Muscle of arm (tissue), 12 donors: ENCODE measurements around the gene ANO10. TPM values are rescaled to one million over a fixed set of nuclear protein-coding genes. Genes with fewer than 3 reads are reported as not detected.
"Not testable (repeated sequence)": the region's sequence is repeated elsewhere in the genome, so short reads cannot be mapped to it uniquely, and the experiment has no call there.

ENCODE experiments used
- DNase-seq: peaks from one replicate; pipeline ENCODE4 v3.0.0-alpha.2; 2013
- polyA plus RNA-seq, 12 donors: library from polyadenylated mRNA; unstranded; fragments of 120-200 nt; gene quantifications; one replicate each; pipeline ENCODE4 v1.2.1, GENCODE V29; 2013; ENCODE audit not compliant: insufficient read length in 12 of 12

The ANO10 gene
- polyA plus RNA-seq, 12 donors: 15.1 to 30.8 (median 22.2) TPM; not detected in 1

- peak; percentile 46 for DNase-seq
These were observed 242.5 kb downstream of the ANO10 start for GRCh38 chr3:43379343-43379742.

GRCh38 chr3:43378066-43378935 lies 243.5 kb downstream of the ANO10 start:
- no peak for DNase-seq

GRCh38 chr3:43373560-43373928 lies 248.3 kb downstream of the ANO10 start:
- no peak for DNase-seq

- no peak for DNase-seq
These were observed 248.8 kb downstream of the ANO10 start for GRCh38 chr3:43372809-43373559.

- no peak for DNase-seq
These were observed 249.6 kb downstream of the ANO10 start for GRCh38 chr3:43372007-43372740.

- no peak for DNase-seq
These were observed 250.3 kb downstream of the ANO10 start for GRCh38 chr3:43371494-43371893.

GRCh38 chr3:43370293-43370980 lies 251.4 kb downstream of the ANO10 start:
- no peak for DNase-seq

GRCh38 chr3:43369404-43370292 lies 252.2 kb downstream of the ANO10 start:
- DNase-seq: no peak

- no peak for DNase-seq
These were observed 254.9 kb downstream of the ANO10 start for GRCh38 chr3:43366885-43367284.

GRCh38 chr3:43366481-43366880 lies 255.3 kb downstream of the ANO10 start:
- DNase-seq: no peak

GRCh38 chr3:43365601-43366305 lies 256.1 kb downstream of the ANO10 start:
- DNase-seq: no peak

GRCh38 chr3:43364926-43365325 lies 256.9 kb downstream of the ANO10 start:
- DNase-seq: no peak

- DNase-seq: no peak
These were observed 257.3 kb downstream of the ANO10 start for GRCh38 chr3:43364494-43364893.

- DNase-seq: peak; percentile 63
These were observed 258.1 kb downstream of the ANO10 start for GRCh38 chr3:43363621-43364266.

- no peak for DNase-seq
These were observed 258.9 kb downstream of the ANO10 start for GRCh38 chr3:43362961-43363360.

- no peak for DNase-seq
These were observed 259.6 kb downstream of the ANO10 start for GRCh38 chr3:43362183-43362582.

GRCh38 chr3:43361077-43361476 lies 260.7 kb downstream of the ANO10 start:
- DNase-seq: no peak

- DNase-seq: not testable (repeated sequence)
These were observed 265.8 kb downstream of the ANO10 start for GRCh38 chr3:43356033-43356432.

GRCh38 chr3:43353923-43354670 lies 267.7 kb downstream of the ANO10 start:
- no peak for DNase-seq
